Right ventricle myocardium inferior (tissue), 1 donor: ENCODE data around the gene ATP6V0D1. TPM values are rescaled to one million over a fixed set of nuclear protein-coding genes. Genes with fewer than 3 reads are reported as not detected.
A peak's percentile ranks its signal among the peaks of the same experiment; 100 is the strongest.
"Not testable (repeated sequence)": the region's sequence is repeated elsewhere in the genome, so short reads cannot be mapped to it uniquely, and the experiment has no call there.

ENCODE experiments used
- ATAC-seq: fragments of 200-7000 bp; cut with Tn5 transposase; one replicate; pipeline ENCODE4 v1.9.1; 2020; ENCODE audit warnings: mild to moderate bottlenecking, moderate library complexity
- DNase-seq: peaks from one replicate; pipeline ENCODE4 v3.0.0; 2021; ENCODE audit errors: missing footprints
- intact Hi-C: fragments of 100-400 bp; cut with DNase I; formaldehyde crosslinking; loops from one replicate; pipeline ENCODE4 v1.11.0; 2022
- long read RNA-seq: library from polyadenylated mRNA; unstranded; transcript quantifications from one replicate; pipeline ENCODE4 v2.0.0, GENCODE V29; 2021
- total RNA-seq: library from RNA; stranded (reverse); fragmentation: NEBNext Ultra II Directional; extraction: Animal tissue kit (Norgen Biotek cat#: 25700); gene quantifications from one replicate; pipeline ENCODE4 v1.2.1, GENCODE V29; 2021
- donor health status: DM: no; HTN: yes; CAD: no; lungs with severe emphysema.

The ATP6V0D1 gene
- 67.7 TPM for total RNA-seq
- long read RNA-seq, transcript ATP6V0D1-201 (8 exons, 1,716 nt), result major isoform, 87 of 92 reads
- long read RNA-seq, partial matches to known transcripts, result 1 of 92 reads
- long read RNA-seq, other reads (novel, unspliced or antisense), result 4 of 92 reads

- intact Hi-C loops, result loop anchor here (5.0 kb wide), 1 partner anchor 41 kb away; no protein-coding TSS in a partner anchor
- ATAC-seq, result peak; percentile 97
- peak; percentile 99 for DNase-seq
These were observed at the start of gene ATP6V0D1 for GRCh38 chr16:67480833-67481560. ATP6V0D1 (minus strand) TSS chr16:67481157; CDS start chr16:67481086, 71 bp downstream.

- peak; percentile 70 for ATAC-seq
- DNase-seq, result peak; percentile 89
- intact Hi-C loops, result loop anchor here (2.0 kb wide), 1 partner anchor 33 kb away; the partner anchor contains the start of gene CTCF
These were observed 49.3 kb upstream of the ATP6V0D1 start for GRCh38 chr16:67530013-67530939.

GRCh38 chr16:67529582-67530012 lies 48.6 kb upstream of the ATP6V0D1 start:
- peak; percentile 11 for ATAC-seq
- DNase-seq, result no peak
- intact Hi-C loops, result loop anchor here (2.0 kb wide), 1 partner anchor 33 kb away; the partner anchor contains the start of gene CTCF

- peak; percentile 20 for ATAC-seq
- DNase-seq, result peak; percentile 83
- intact Hi-C loops, result no loop called here
These were observed 48.1 kb upstream of the ATP6V0D1 start for GRCh38 chr16:67528870-67529581.

GRCh38 chr16:67528222-67528869 lies 47.4 kb upstream of the ATP6V0D1 start, which contains the start of gene RIPOR1:
RIPOR1 (plus strand) TSS chr16:67528829; CDS start chr16:67538447, 9,618 bp downstream.
- intact Hi-C loops, result no loop called here
- DNase-seq (no peak), ATAC-seq (peak; percentile 70)

- intact Hi-C loops, result no loop called here
- ATAC-seq, result no peak
- no peak for DNase-seq
These were observed 45.3 kb upstream of the ATP6V0D1 start for GRCh38 chr16:67526149-67526791.

GRCh38 chr16:67525176-67525860 lies 44.4 kb upstream of the ATP6V0D1 start:
- intact Hi-C loops, result no loop called here
- ATAC-seq (no peak), DNase-seq (no peak)

- DNase-seq (peak; percentile 97), ATAC-seq (peak; percentile 94)
- intact Hi-C loops, result loop anchor here (1.0 to 5.0 kb wide), 6 partner anchors 39 to 407 kb away; partner anchors contain the start of genes AGRP, ATP6V0D1, CTCF and RANBP10
These were observed 40.3 kb upstream of the ATP6V0D1 start for GRCh38 chr16:67521095-67521804.

GRCh38 chr16:67519242-67519641 lies 38.3 kb upstream of the ATP6V0D1 start:
- intact Hi-C loops, result no loop called here
- no peak for DNase-seq
- no peak for ATAC-seq

GRCh38 chr16:67518676-67519075 lies 37.7 kb upstream of the ATP6V0D1 start:
- ATAC-seq (no peak), DNase-seq (no peak)
- intact Hi-C loops, result no loop called here

- DNase-seq, result no peak
- intact Hi-C loops, result no loop called here
These were observed 36.9 kb upstream of the ATP6V0D1 start for GRCh38 chr16:67517661-67518423.

GRCh38 chr16:67517155-67517445 lies 36.1 kb upstream of the ATP6V0D1 start:
- no peak for DNase-seq
- ATAC-seq, result no peak
- intact Hi-C loops, result no loop called here

More at GRCh38 chr16:67517661-67518423, 36.9 kb upstream of the ATP6V0D1 start:
- ATAC-seq, result no peak

GRCh38 chr16:67516296-67517154 lies 35.6 kb upstream of the ATP6V0D1 start:
- DNase-seq (no peak), ATAC-seq (no peak)
- intact Hi-C loops, result no loop called here

GRCh38 chr16:67514382-67514828 lies 33.4 kb upstream of the ATP6V0D1 start:
- DNase-seq, result peak; percentile 81
- intact Hi-C loops, result loop anchor here (2.0 kb wide), 2 partner anchors 20 to 86 kb away; no protein-coding TSS in a partner anchor
- ATAC-seq, result peak; percentile 75

GRCh38 chr16:67513892-67514291 lies 32.9 kb upstream of the ATP6V0D1 start:
- DNase-seq, ATAC-seq: not testable (repeated sequence)
- intact Hi-C loops, result loop anchor here (2.0 kb wide), 2 partner anchors 19 to 85 kb away; no protein-coding TSS in a partner anchor
